ENCODE results near the gene MYO9A. TPM values are rescaled to one million over a fixed set of nuclear protein-coding genes. Genes with fewer than 3 reads are reported as not detected.

MYO9A gene
- polyA plus RNA-seq, 4 donors = 26.7 to 38.0 (median 33.3) TPM

- no peak for DNase-seq (ENCODE audit: low read depth in 4 of 4, low spot score in 2 of 4)
Measured at GRCh38 chr15:71811752-71812735, 305.9 kb downstream of the MYO9A start.

GRCh38 chr15:71811036-71811736 lies 306.8 kb downstream of the MYO9A start:
- DNase-seq (ENCODE audit: low read depth in 4 of 4, low spot score in 2 of 4) = no peak

- no peak for DNase-seq (ENCODE audit: low read depth in 4 of 4, low spot score in 2 of 4)
Measured at GRCh38 chr15:71810256-71811035, 307.5 kb downstream of the MYO9A start, which contains the start of gene NR2E3. NR2E3 (plus strand) TSS chr15:71810554; CDS start chr15:71810744, 190 bp downstream.

- no peak for DNase-seq (ENCODE audit: low read depth in 4 of 4, low spot score in 2 of 4)
Measured at GRCh38 chr15:71809346-71809745, 308.6 kb downstream of the MYO9A start.

- DNase-seq (ENCODE audit: low read depth in 4 of 4, low spot score in 2 of 4) = no peak
Measured at GRCh38 chr15:71808311-71809020, 309.5 kb downstream of the MYO9A start.

GRCh38 chr15:71807691-71808091 lies 310.3 kb downstream of the MYO9A start:
- DNase-seq (ENCODE audit: low read depth in 4 of 4, low spot score in 2 of 4) = no peak

GRCh38 chr15:71807125-71807629 lies 310.8 kb downstream of the MYO9A start:
- peak in 1 of 4 donors; percentile 23 for DNase-seq (ENCODE audit: low read depth in 4 of 4, low spot score in 2 of 4)

- no peak for DNase-seq (ENCODE audit: low read depth in 4 of 4, low spot score in 2 of 4)
Measured at GRCh38 chr15:71806452-71806931, 311.5 kb downstream of the MYO9A start.

- no peak for DNase-seq (ENCODE audit: low read depth in 4 of 4, low spot score in 2 of 4)
Measured at GRCh38 chr15:71804695-71805470, 313.1 kb downstream of the MYO9A start.

GRCh38 chr15:71804226-71804625 lies 313.7 kb downstream of the MYO9A start:
- no peak for DNase-seq (ENCODE audit: low read depth in 4 of 4, low spot score in 2 of 4)

- no peak for DNase-seq (ENCODE audit: low read depth in 4 of 4, low spot score in 2 of 4)
Measured at GRCh38 chr15:71802770-71803169, 315.2 kb downstream of the MYO9A start.

GRCh38 chr15:71801935-71802655 lies 315.9 kb downstream of the MYO9A start:
- DNase-seq (ENCODE audit: low read depth in 4 of 4, low spot score in 2 of 4) = no peak

- peak; percentile 48 to 78 (median 54) for DNase-seq (ENCODE audit: low read depth in 4 of 4, low spot score in 2 of 4)
Measured at GRCh38 chr15:71800835-71801745, 316.9 kb downstream of the MYO9A start.

- DNase-seq (ENCODE audit: low read depth in 4 of 4, low spot score in 2 of 4) = no peak
Measured at GRCh38 chr15:71800190-71800589, 317.8 kb downstream of the MYO9A start.

GRCh38 chr15:71798641-71799040 lies 319.3 kb downstream of the MYO9A start:
- DNase-seq (ENCODE audit: low read depth in 4 of 4, low spot score in 2 of 4) = no peak

GRCh38 chr15:71792521-71792920 lies 325.4 kb downstream of the MYO9A start:
- DNase-seq (ENCODE audit: low read depth in 4 of 4, low spot score in 2 of 4) = no peak

GRCh38 chr15:71791975-71792374 lies 326.0 kb downstream of the MYO9A start:
- no peak for DNase-seq (ENCODE audit: low read depth in 4 of 4, low spot score in 2 of 4)
